ENCODE measurements around the gene TNNI2.

The TNNI2 gene

DNA sequence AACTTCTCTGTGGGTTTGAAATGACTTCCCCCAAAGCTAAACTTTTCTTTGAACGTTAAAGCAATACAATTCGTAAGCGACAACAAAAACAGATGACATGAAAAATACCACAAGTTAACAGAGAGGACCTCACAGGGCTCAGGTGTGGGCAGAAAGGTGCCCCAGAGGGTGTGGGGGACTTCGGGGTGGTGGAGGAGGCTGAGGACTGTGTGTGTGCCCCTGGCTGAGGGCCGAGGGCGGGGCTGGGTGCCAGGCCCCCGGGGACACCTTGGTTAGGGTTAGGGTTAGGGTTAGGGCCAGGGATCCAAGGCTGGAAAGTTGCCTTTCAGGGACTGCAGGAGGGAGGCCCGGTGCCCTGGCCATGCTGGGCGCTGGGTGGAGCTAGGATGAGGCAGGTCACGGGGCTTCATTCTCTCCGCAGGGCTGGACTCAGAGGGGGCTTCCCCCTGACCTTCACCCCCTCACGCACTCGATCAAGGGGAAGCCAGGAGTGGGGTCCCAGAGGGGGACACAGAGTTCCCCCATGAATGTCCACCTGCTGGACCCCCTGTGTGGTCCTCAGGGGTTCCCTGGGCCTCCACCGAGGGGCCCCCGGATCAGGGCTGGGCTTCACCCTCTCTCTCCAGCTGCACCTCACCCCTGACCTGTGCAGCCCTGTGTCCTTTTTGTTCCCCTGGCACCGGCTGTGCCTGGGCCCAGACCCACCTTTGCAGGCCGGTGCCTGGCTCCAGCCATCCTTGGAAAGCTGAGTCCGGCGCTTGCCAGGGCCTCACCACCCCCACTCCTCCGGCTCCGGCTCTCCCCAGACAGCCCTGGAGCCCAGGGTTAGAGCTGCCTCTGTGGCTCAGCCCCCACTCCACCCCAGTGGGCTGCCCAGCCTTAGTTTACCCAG lies 7.0 kb downstream of the TNNI2 start:
- H3K27me3 Mint-ChIP-seq, result no peaks in the 10 kb centered on the region

DNA sequence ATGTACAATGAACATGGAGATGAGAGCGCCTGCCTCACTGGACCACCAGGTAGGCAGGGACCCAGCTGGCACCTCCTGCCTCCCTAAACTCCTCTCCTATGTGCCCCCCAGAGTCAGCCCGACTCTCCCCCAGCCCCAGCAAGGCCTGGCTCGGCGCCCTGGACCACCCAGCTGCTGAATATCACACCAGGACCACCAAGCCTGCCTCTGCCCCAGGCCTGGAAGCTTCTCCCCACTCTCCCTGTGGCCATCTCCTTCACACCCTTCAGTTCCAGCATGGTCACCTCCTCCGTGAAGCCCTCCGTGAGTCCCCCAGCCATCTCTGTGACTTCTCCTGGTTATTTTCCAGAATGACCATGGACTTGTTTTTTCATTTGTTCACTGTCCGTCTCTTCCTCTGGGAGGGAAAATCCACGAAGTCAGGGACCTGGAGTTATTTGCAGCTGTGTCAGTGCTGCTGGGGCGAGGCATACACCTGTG lies 7.7 kb downstream of the TNNI2 start:
- Mint-ChIP-seq H3K9me3 (no peaks in the 10 kb centered on the region), H3K4me1 (peaks cover 91% of the 10 kb centered on the region), H3K4me3 (no peak overlapping the region), H3K27me3 (no peaks in the 10 kb centered on the region), H3K27ac (peak overlapping the region; percentile 99), H3K36me3 (no peaks in the 10 kb centered on the region)
- no peak for ATAC-seq

More for the DNA sequence above, 7.0 kb downstream of the TNNI2 start:
- Mint-ChIP-seq H3K9me3 (no peaks in the 10 kb centered on the region), H3K4me3 (no peak overlapping the region), H3K36me3 (no peaks in the 10 kb centered on the region), H3K4me1 (peaks cover 91% of the 10 kb centered on the region), H3K27ac (peak overlapping the region; percentile 99)
- ATAC-seq, result no peak

DNA sequence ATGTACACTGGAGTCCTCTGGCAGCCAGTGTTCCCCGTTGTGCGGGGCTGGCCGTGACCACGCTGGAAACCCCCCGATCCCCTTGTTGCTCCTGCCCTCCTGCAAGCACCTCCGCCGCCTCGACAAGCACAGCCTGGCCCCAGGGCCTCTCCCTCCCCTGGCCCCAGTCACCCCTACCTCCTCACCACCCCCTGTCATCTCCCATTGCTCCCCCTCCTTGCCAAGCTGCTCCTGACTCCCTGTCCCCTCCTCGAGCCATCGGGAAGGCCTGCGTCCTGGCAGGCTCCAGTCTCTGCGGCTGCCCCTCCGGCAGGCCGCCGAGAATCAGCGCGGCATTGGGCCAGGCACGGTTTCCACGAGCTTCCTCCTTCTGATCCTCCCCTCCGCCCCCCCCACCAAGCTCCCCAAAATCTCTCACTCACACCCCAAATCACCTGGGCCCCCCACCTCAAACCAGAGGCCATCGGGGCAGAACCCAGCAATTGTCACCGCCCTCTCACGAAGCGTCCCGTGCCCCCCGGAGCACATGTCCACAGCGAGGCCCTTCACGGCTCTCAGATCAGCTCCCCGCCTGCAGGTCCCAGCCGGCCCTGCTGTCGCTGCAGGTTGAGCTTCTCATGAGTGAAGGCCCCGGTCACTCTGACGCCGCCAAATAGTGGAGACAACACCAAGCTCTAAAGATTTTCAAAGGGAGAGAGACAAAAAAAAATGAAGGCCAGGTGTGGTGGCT lies 8.4 kb downstream of the TNNI2 start:
- Mint-ChIP-seq H3K27ac (peak overlapping the region; percentile 99), H3K9me3 (no peaks in the 10 kb centered on the region), H3K4me3 (no peak overlapping the region), H3K27me3 (no peaks in the 10 kb centered on the region), H3K36me3 (no peaks in the 10 kb centered on the region), H3K4me1 (peaks cover 96% of the 10 kb centered on the region)
- ATAC-seq, result no peak

DNA sequence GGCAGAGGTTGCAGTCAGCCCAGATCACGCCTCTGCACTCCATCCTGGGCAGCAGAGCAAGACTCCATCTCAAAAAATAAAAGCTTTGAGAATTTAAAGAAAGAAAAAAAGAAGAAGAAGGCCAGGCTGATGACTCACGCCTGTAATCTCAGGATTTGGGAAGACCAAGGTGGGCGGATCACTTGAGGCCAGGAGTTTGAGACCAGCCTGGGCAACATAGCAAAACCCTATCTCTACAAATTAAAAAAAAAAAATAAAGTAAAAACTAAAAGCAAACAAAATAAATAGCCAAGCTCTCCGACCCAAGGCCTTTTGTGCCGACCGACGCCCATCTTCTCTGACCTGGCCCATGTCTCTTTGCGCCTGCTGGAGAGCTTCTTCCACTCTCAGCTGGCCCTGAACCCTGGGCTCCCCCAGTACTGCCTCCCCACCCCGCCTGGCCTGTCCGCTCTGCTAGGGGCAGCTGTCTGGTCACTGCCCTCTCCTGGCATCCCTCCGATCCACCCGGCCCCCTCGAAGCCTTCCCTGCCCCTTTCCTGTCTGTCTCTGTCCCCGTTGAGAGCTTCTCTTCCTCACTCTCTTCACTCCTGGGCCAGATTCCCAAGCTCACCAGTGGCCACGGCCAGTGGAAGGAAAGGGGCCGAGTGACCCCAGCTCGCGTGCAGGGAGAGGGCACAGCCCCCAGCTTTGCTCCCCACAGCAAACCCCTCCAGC lies 9.3 kb downstream of the TNNI2 start:
- Mint-ChIP-seq H3K36me3 (peaks cover 4% of the 10 kb centered on the region), H3K27me3 (no peaks in the 10 kb centered on the region), H3K9me3 (no peaks in the 10 kb centered on the region), H3K27ac (peak overlapping the region; percentile 99), H3K4me1 (peaks cover 100% of the 10 kb centered on the region), H3K4me3 (no peak overlapping the region)
- ATAC-seq, result no peak

DNA sequence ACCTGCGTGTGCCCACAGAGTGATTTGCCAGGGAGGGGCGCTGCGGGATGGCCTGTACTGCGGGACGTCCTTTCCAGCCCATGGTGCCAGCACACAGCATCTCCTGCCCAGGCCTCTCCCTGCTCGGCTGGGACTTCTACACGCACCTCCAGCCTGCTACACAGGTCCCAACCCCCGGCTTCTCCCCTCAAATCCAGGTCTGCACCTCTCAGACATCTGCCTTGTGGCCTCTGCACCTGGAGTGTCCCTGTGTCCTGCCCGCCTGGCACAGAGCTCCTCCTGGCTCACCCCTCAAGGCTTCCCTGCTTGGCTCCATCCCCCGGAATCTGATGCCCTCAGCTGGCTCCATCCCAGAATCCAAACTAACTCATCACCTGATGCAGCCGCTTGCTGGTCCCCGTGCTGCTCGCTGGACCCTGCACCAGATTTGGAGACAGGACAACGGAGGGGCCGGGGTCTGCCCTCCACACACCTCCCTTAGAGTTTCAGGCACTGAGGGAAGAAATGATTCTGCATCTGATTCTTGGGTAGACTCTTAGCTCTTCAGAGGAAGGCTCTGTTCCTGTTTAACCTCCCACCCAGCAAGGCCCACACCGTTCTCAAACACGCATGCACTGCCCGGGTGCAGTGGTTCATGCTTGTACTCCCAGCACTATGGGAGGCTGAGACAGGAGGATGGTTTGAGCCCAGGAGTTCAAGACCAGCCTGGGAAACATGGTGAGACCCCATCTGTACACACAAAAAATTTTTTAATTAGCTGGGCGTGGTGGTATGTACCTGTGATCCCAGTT lies 10.1 kb downstream of the TNNI2 start:
- Mint-ChIP-seq H3K27ac (peak overlapping the region; percentile 99), H3K36me3 (peaks cover 9% of the 10 kb centered on the region), H3K4me3 (no peak overlapping the region), H3K27me3 (no peaks in the 10 kb centered on the region), H3K4me1 (peaks cover 93% of the 10 kb centered on the region), H3K9me3 (no peaks in the 10 kb centered on the region)
- no peak for ATAC-seq

DNA sequence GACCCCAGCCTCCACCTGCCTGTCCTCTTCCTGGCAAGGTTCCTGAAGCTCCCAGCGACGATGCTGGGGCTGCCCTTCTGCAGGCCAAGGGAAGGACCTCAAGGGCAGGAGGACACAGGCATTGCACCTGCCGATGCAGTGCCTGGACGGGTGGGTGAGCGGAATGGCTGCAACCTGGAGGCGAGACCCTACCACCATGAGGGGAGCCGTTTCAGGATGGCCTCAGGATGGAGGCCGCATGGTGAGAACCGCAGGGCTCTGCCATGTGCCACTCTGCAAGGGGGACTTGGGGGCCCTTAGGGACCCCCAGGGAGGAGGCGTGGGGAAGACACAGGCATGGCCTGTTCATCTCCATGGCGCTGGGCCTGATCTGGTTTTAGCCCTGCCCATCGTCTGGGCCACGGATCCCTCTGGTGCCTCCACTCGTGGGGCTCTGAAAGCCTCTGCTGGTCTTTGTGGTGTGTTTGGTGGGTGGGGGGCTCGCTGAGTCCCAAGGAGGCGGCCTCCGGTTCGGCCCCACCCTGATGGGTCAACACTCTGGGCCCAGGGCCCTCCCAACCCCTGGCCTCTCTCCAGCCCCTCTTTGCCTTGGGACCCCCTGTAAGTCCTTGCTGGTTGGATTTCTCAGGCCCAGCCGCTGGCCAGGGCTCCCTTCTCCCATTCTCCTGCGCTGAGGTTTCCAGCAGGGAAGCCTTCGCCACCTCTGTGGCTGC lies 12.8 kb downstream of the TNNI2 start:
- H3K36me3 Mint-ChIP-seq, result peaks cover 17% of the 10 kb centered on the region
- H3K27ac Mint-ChIP-seq, result peak overlapping the region; percentile 99
- ATAC-seq, result no peak
- no peaks in the 10 kb centered on the region for H3K27me3 Mint-ChIP-seq
- peak overlapping the region; percentile 99 for H3K4me3 Mint-ChIP-seq
- H3K9me3 Mint-ChIP-seq, result no peaks in the 10 kb centered on the region
- H3K4me1 Mint-ChIP-seq, result peaks cover 79% of the 10 kb centered on the region

DNA sequence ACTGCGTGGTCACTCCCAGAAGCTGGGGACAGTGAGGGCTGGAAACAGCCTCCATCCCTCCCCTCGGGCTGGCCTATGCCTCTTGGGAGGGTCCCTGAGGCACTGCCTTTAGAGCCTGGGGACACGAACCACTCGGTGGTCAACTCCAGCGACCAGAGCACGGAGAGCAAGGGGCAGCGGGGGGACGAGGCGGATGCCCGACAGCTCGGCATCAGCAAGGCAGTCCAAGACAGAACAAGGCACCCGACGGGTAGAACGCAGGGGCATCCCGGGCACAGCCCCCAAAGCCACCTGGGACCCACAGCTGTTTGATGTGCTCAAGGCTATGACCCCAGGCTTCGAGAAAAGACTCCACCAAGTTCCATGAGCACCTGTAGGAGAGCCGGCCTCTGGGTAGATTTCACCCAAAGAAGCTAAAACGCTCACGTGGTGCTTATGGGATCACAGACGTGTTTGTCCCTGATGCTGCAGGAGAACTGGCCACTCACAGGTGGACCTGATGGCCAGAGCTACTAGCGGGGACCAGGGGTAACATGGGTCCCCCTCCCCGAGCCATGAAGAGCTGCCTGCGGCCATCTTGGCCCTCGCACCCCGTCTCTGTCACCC lies 13.6 kb downstream of the TNNI2 start:
- Mint-ChIP-seq H3K36me3 (peaks cover 17% of the 10 kb centered on the region), H3K27ac (peak overlapping the region; percentile 99), H3K27me3 (no peaks in the 10 kb centered on the region), H3K4me1 (peaks cover 71% of the 10 kb centered on the region), H3K4me3 (peak overlapping the region; percentile 99), H3K9me3 (no peaks in the 10 kb centered on the region)
- ATAC-seq, result no peak

DNA sequence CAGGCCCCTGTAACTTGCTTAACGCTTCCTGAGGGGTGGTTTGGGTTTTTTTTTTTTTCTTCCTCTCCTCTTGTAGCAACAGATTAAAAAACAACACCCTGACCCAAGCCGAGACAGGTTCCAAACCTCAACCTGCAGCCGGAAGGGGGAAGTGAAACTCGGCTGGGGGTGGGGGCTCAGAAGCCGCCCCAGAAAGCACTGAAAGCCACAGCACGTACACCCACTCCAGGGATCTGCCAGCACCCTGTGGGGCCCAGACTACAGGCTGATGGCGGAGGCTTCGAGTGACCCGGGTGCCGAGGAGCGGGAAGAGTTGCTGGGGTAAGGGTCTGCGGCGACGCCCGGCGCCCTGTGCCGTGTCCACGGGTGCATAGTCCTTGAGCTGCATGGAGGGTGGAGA lies 14.1 kb downstream of the TNNI2 start, which contains the start of gene LSP1:
Gene LSP1 (plus strand): TSS at position 208 of the 400 bp plus-strand sequence. CDS start 61 bp downstream, at position 269.
- Mint-ChIP-seq H3K4me3 (peak within 1 kb of the TSS; percentile 99), H3K9me3 (no peaks in the 10 kb centered on the region), H3K4me1 (peaks cover 66% of the 10 kb centered on the region), H3K36me3 (peaks cover 17% of the 10 kb centered on the region), H3K27ac (peak within 1 kb of the TSS; percentile 99), H3K27me3 (no peaks in the 10 kb centered on the region)
- peak; percentile 81 for ATAC-seq

DNA sequence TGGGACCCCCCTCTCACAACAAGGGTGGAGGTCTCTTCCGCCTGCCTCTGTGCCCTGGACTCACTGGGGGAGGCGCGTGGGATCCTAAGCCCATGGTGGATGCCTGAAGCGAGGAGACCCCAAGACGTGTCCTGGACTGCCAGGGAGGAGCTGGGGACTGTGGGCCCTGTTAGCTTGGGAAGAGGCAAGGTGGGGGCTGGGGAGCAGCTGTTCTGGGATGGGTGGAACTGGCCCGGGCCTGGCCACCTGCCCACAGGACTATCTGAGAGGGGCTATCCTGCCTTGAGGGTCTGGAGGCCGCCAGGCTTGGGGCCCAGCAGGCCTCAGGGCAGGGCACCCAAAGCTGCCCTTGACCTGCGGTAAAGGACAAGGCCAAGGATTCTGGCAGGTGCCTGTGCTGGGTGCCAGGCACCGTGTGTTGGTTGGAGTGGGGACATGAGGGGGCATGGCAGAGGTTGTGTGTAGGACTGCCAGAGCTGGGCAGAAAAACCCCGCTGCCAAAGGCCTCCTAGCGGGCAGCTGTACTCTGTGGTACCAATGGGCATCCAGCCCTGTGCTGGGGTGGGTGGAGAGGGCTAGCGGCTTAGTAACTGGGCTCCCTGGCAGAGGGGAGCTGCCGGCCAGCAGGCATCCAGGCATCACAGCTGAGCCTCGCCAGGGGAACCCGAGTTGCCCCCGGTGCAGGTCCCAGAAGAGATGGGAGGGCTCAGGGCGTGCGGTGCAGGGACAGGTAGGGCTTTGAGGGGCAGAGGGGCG lies 14.8 kb downstream of the TNNI2 start:
- Mint-ChIP-seq H3K4me3 (peak overlapping the region; percentile 99), H3K9me3 (no peaks in the 10 kb centered on the region), H3K27ac (peak overlapping the region; percentile 99), H3K4me1 (peaks cover 59% of the 10 kb centered on the region), H3K27me3 (no peaks in the 10 kb centered on the region), H3K36me3 (peaks cover 17% of the 10 kb centered on the region)
- no peak for ATAC-seq

DNA sequence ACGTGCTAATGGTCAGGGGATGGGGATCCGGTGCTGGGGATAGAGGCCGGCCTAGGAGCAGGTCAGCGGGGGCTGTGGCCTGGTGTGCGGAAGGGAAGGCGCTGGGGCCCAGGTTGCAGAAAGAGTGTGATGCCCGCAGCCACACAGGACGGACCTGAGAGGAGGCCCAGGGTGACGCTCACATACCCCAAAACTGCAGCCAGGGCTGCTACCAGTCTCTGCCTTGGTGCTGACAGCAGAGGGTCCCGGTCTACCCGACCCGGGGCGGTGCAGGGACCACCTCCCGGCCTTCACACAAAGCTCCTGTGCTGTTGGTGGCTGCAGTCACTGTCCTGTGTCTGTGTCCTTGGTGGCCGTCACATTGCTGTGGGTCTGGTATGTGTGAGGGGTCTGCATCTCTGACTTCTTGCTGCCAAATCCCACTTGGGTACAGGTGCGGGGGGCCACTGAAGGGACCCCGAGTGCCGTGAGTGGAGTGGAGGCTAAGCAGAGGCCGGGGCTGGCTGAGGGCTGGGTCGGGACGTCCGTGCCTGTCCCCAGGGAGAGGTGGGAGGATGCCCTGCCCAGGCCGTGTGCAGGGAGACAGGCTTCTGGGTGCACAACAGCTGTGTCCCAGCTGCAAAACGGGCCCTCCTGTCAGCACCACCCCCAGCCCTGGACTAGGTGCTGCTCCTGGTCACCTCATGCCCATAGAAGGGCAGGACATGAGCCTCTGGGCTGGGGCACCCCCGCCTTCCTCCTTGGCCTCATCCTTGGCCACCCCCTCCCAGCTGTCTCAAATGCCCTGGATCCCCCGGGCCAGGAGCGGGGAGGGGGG lies 15.6 kb downstream of the TNNI2 start:
- peak overlapping the region; percentile 99 for H3K27ac Mint-ChIP-seq
- H3K4me1 Mint-ChIP-seq, result peaks cover 51% of the 10 kb centered on the region
- H3K27me3 Mint-ChIP-seq, result no peaks in the 10 kb centered on the region
- H3K9me3 Mint-ChIP-seq, result no peaks in the 10 kb centered on the region
- H3K4me3 Mint-ChIP-seq, result peak overlapping the region; percentile 99
- peak; percentile 70 for ATAC-seq
- peaks cover 17% of the 10 kb centered on the region for H3K36me3 Mint-ChIP-seq

DNA sequence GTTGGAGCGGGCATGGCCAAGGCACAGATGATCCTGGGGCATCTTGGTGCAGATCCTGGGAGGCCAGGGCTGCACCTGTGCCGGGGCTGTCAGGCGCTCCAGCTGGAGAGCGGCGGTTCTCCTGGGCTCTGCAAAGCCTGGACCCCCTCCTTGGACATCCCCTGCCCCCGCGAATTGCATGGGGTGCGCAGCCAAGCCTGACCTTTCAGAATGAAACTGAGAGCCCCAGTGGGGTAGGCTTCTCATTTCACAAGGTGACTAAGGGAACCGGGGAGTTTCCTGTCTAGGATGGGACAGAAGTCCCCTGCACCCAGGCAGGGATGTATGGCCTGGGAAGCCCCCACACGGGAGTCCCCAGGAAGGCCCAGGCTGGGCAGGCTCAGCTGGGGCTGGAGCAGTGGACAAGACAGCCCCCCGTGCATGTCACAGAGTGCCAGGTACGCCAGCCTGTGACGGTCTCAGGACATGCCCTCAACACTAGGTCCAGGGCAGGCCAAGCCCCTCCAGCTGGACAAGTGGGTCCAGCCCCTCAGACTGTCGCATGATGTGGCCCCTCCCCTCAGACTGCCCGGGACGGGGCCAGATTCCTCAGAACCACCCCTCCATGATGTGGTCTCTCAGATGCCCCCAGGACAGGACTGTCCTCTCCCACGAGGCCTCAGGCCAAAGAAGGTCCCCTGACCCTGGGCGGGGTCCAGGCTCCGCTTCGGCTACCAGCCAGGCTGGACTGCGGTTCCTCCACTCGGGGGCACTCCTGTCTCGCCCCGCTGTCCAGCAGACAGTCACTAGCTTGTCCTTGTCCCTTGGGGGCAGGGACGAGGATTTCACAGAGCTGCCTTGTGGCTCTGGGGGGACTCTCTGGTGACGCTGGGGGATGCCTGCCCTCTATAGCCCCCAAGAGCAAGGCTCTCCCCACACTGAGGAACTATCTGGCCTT lies 16.4 kb downstream of the TNNI2 start:
- peaks cover 43% of the 10 kb centered on the region for H3K4me1 Mint-ChIP-seq
- H3K27ac Mint-ChIP-seq, result peak overlapping the region; percentile 99
- peak overlapping the region; percentile 99 for H3K4me3 Mint-ChIP-seq
- H3K36me3 Mint-ChIP-seq, result peaks cover 17% of the 10 kb centered on the region
- no peaks in the 10 kb centered on the region for H3K27me3 Mint-ChIP-seq
- H3K9me3 Mint-ChIP-seq, result no peaks in the 10 kb centered on the region
- ATAC-seq, result peak; percentile 51

DNA sequence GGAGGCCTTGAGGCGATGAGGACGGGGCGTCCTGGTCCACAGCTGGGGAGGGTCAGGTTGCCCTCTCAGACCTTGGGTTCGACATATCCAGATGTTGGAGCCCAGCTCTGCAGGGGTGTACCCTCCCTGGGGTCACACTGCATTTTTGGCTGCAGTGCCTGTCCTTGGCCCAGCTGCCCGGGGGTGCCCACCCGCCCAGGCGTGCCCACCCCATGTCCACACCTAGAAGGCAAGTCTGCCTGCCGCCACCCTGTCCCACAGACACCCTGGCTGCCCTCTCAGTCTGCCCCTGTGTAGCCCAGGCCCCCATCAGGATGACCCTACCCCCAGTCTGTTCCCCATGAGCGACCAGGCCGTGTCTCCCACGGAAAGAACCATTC lies 17.1 kb downstream of the TNNI2 start:
- no peaks in the 10 kb centered on the region for H3K9me3 Mint-ChIP-seq
- H3K27ac Mint-ChIP-seq, result peak overlapping the region; percentile 99
- peaks cover 36% of the 10 kb centered on the region for H3K4me1 Mint-ChIP-seq
- H3K27me3 Mint-ChIP-seq, result no peaks in the 10 kb centered on the region
- peaks cover 17% of the 10 kb centered on the region for H3K36me3 Mint-ChIP-seq
- H3K4me3 Mint-ChIP-seq, result peak overlapping the region; percentile 99
- ATAC-seq, result no peak
